22Rv1 (cell line): Measurements from ENCODE around the gene TSPAN18.

Experiments used
- CTCF ChIP-seq: fragments of 450-650 bp; IDR thresholded peaks from 2 replicates; pipeline ENCODE4 v1.5.1; 2017; ENCODE audit warnings: mild to moderate bottlenecking
- ZFX ChIP-seq: fragments of 450-650 bp; IDR thresholded peaks from 2 replicates; pipeline ENCODE4 v1.6.1; 2017; ENCODE audit warnings: antibody characterized with exemption, borderline replicate concordance

- no peak for TF ChIP-seq ZFX
- TF ChIP-seq CTCF, result no peak
Measured at GRCh38 chr11:44848963-44849350, 122.2 kb downstream of the TSPAN18 start.
